ENCODE measurements around the gene MSRB2.

GRCh38 chr10:23069019-23069815 lies 26.2 kb upstream of the MSRB2 start:
- TF ChIP-seq CTCF (conservative IDR thresholded peaks at IDR 0.05 in 1 of 2, IDR thresholded peaks at IDR 0.05 in 1 of 2; ENCODE audit: low read depth in 1 of 2, low read length in 2 of 2), result no peak
- no peak for TF ChIP-seq EZH2 (IDR thresholded peaks at IDR 0.05; ENCODE audit: low read length, missing control alignments)

Measured in fibroblast of lung (primary cell).